ENCODE data around the gene NOTCH4.

DNA sequence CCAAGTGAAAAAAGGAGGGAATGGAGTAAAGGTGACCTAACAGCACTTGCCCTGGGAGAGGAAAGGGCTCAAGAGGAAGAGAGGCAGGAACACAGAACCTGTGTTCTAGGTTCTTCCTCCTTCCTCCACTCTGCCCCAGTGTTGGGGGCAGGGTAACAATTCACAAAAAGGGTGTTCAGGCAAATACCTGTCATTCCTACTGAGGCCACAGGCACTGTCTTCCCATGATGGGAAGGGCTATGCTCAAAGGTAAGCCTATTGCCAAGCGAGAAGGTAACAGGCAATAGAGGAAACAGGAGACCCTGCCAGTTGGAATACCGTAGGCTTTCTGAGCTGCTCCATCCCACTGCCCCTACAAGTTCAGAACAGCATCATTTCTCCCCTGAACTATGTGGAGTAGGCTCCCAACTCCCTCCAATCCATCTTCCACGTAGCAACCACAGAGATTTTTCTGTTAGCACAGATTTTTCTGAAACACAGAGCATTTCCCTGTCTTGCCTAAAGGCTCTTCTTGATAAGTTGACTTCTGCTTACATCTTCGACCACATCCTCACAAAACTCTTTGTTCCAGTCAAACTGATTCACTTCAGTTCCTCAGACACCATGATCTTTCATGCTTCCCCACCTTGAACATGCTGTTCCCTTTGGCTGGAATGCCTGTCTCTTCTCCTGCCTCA is 50.7 kb downstream of the NOTCH4 start:
- TF ChIP-seq POLR2A (IDR thresholded peaks at IDR 0.05; ENCODE audit: low read length) (no peak), GATA1 (IDR thresholded peaks at IDR 0.05; ENCODE audit: low read depth, low read length) (no peak)
